BE2C (cell line): ENCODE measurements around the gene IGLON5.
A peak's percentile ranks its signal among the peaks of the same experiment; 100 is the strongest.

Source experiments
- DNase-seq: peaks from one replicate; pipeline ENCODE4 v3.0.0-alpha.2; 2020
- H3K27me3 ChIP-seq: fragments of 250-450 bp; sonication (Bioruptor Pico); 2 replicates; pipeline ENCODE4 v1.5.1; 2020; ENCODE audit warnings: mild to moderate bottlenecking
- H3K36me3 ChIP-seq: fragments of 250-450 bp; sonication (Bioruptor Pico); 2 replicates; pipeline ENCODE4 v1.5.1; 2020; ENCODE audit warnings: mild to moderate bottlenecking
- H3K4me1 ChIP-seq: fragments of 250-450 bp; sonication (Bioruptor Pico); 2 replicates; pipeline ENCODE4 v1.5.1; 2020
- H3K4me3 ChIP-seq: 2 replicates; pipeline ENCODE4 v1.5.1; 2011; ENCODE audit warnings: low read depth, low read length
- H3K9me3 ChIP-seq: fragments of 250-450 bp; sonication (Bioruptor Pico); 2 replicates; pipeline ENCODE4 v1.5.1; 2020
- TF ChIP-seq, protein P1 (sequence below): IDR thresholded peaks from 2 replicates; pipeline ENCODE4 v1.5.1; 2012; ENCODE audit warnings: mild to moderate bottlenecking, low read depth, low read length

The IGLON5 gene

GRCh38 chr19:51294211-51294976, 17.1 kb upstream of the IGLON5 start:
- 0 out of 2 replicates have a peak, but pooled peaks cover 5% of the 10 kb centered on the region for H3K27me3 ChIP-seq
- H3K4me3 ChIP-seq, result no peak overlapping the region
- TF ChIP-seq, protein P1, sequence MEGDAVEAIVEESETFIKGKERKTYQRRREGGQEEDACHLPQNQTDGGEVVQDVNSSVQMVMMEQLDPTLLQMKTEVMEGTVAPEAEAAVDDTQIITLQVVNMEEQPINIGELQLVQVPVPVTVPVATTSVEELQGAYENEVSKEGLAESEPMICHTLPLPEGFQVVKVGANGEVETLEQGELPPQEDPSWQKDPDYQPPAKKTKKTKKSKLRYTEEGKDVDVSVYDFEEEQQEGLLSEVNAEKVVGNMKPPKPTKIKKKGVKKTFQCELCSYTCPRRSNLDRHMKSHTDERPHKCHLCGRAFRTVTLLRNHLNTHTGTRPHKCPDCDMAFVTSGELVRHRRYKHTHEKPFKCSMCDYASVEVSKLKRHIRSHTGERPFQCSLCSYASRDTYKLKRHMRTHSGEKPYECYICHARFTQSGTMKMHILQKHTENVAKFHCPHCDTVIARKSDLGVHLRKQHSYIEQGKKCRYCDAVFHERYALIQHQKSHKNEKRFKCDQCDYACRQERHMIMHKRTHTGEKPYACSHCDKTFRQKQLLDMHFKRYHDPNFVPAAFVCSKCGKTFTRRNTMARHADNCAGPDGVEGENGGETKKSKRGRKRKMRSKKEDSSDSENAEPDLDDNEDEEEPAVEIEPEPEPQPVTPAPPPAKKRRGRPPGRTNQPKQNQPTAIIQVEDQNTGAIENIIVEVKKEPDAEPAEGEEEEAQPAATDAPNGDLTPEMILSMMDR, result no peak
- no peak for DNase-seq
- no peaks in the 10 kb centered on the region for H3K36me3 ChIP-seq
- no peaks in the 10 kb centered on the region for H3K4me1 ChIP-seq
- H3K9me3 ChIP-seq, result no peaks in the 10 kb centered on the region

GRCh38 chr19:51294977-51295375, 16.5 kb upstream of the IGLON5 start:
- Histone ChIP-seq H3K9me3 (no peaks in the 10 kb centered on the region), H3K36me3 (no peaks in the 10 kb centered on the region), H3K27me3 (0 out of 2 replicates have a peak, but pooled peaks cover 5% of the 10 kb centered on the region), H3K4me1 (no peaks in the 10 kb centered on the region), H3K4me3 (no peak overlapping the region)
- TF ChIP-seq, protein P1, result no peak
- DNase-seq, result no peak

DNA sequence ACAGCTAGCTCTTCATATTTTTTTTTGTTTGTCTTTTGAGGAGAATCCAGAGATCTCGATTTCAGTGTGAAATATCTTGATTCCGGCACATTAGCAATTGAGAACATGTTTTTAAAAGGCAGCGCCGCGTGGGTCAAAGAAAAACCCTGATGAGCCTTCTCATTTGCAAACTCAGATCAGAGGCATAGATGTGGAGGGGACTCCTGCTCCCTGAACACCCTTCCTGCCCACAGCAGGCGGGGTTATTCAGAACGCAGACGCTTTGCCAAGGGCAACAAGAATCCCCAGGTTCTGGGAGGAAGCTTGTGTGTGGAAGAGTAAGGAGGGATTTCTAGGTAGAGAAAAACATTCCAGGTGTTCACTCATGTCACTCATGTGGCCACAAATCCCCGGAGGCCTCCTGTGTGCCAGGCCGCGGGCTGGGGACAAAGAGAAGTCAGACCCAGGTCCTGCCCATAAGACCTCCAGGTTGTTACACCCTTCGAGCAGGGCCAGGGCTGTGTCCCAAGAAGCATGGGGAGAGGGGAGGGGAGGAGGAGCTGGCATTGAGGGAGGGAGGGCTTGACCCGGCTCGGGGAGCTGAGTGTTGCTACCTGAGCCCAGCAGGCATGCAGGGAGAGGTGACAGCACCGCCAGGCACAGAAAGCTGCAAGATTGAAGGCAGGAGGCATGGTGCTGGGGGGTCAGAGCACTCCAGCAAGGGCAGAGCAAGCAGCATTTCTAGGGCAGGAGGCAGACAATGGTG, 15.9 kb upstream of the IGLON5 start:
- H3K4me1 ChIP-seq, result no peaks in the 10 kb centered on the region
- DNase-seq, result no peak
- H3K4me3 ChIP-seq, result no peak overlapping the region
- H3K36me3 ChIP-seq, result no peaks in the 10 kb centered on the region
- H3K27me3 ChIP-seq, result 0 out of 2 replicates have a peak, but pooled peaks cover 5% of the 10 kb centered on the region
- TF ChIP-seq, protein P1, result no peak
- no peaks in the 10 kb centered on the region for H3K9me3 ChIP-seq

DNA sequence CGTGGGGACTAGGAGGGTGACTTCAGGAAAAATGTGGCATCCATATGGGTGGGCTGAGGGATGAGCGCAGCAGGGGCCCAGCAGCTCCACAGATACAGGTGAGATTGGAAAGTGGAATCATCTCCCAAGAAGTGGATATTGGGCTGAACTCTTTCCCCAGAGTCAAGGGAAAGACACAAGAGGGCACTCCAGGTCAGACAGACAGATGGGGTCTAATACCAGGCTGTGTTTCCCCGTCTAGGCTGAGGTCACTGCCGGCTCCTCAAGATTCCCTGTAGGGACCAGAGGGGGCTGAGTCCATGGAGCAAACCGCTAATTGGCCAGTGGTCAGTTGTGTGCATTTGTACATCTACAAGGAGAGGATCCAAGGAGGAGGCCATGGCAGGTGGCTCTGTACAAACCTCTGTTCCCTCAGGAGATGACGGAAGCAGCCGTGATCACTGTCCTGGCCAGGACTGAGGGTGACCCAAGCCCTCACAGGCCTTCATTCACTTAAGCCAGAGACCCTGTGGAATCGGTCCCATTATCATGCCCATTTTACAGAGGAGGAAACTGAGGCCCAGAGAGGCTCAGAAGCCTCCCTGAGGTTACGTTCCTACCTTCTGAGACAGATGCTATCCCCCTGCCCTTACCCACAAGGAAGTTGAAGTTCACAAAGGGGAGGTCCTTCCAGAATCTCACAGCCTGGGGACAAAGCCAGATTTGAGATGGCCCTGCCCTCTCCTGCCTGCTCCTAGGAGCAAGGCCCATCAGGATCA, 14.9 kb upstream of the IGLON5 start:
- Histone ChIP-seq H3K4me1 (no peaks in the 10 kb centered on the region), H3K27me3 (0 out of 2 replicates have a peak, but pooled peaks cover 5% of the 10 kb centered on the region)
- DNase-seq, result peak; percentile 32

DNA sequence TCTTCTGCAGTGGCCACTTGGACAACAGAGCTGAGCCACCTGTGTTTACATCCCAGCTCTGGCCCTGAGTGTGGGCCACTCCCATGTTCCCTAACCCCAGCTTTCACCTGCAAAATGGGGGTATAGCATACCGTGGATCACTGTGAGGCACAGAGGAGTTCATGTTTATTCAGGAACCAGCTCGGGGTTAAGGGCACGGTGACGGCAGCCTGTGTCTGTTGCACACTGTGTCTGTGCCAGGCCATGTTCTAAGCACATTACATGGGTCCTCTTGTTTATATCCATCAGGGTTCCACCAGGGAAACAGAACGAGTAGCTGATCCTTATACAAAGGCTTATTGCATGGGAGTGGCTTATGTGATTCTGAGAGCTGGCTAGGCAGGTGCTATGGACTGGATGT, 14.0 kb upstream of the IGLON5 start:
- H3K9me3 ChIP-seq, result no peaks in the 10 kb centered on the region
- H3K4me1 ChIP-seq, result no peaks in the 10 kb centered on the region
- H3K27me3 ChIP-seq, result 0 out of 2 replicates have a peak, but pooled peaks cover 5% of the 10 kb centered on the region
- DNase-seq, result no peak
- no peaks in the 10 kb centered on the region for H3K36me3 ChIP-seq
- no peak overlapping the region for H3K4me3 ChIP-seq
- TF ChIP-seq, protein P1, result no peak

More for the DNA sequence above, 14.9 kb upstream of the IGLON5 start:
- Histone ChIP-seq H3K36me3 (no peaks in the 10 kb centered on the region), H3K4me3 (no peak overlapping the region), H3K9me3 (no peaks in the 10 kb centered on the region)
- TF ChIP-seq, protein P1, result peak; percentile 50
